Measurements from ENCODE around the gene SPATC1L.

Gene SPATC1L

GRCh38 chr21:46129846-46130651, 54.2 kb downstream of the SPATC1L start:
- no peak for DNase-seq

GRCh38 chr21:46128933-46129571, 55.2 kb downstream of the SPATC1L start:
- DNase-seq, result no peak

- DNase-seq, result no peak
Measured at GRCh38 chr21:46128106-46128932, 55.9 kb downstream of the SPATC1L start.

- DNase-seq, result no peak
Measured at GRCh38 chr21:46127239-46128105, 56.8 kb downstream of the SPATC1L start.

- no peak for DNase-seq
Measured at GRCh38 chr21:46126309-46127238, 57.7 kb downstream of the SPATC1L start.

GRCh38 chr21:46125846-46126301, 58.4 kb downstream of the SPATC1L start:
- no peak for DNase-seq

GRCh38 chr21:46124926-46125845, 59.1 kb downstream of the SPATC1L start:
- no peak for DNase-seq

- no peak for DNase-seq
Measured at GRCh38 chr21:46124083-46124925, 60.0 kb downstream of the SPATC1L start.

- no peak for DNase-seq
Measured at GRCh38 chr21:46122758-46123683, 61.2 kb downstream of the SPATC1L start.

GRCh38 chr21:46122237-46122671, 62.0 kb downstream of the SPATC1L start:
- DNase-seq, result no peak

GRCh38 chr21:46121286-46122221, 62.7 kb downstream of the SPATC1L start:
- DNase-seq, result no peak

GRCh38 chr21:46120301-46121285, 63.7 kb downstream of the SPATC1L start:
- no peak for DNase-seq

GRCh38 chr21:46119637-46120271, 64.5 kb downstream of the SPATC1L start:
- no peak for DNase-seq

GRCh38 chr21:46119144-46119636, 65.1 kb downstream of the SPATC1L start:
- DNase-seq, result no peak

All from activated naive CD4-positive, alpha-beta T cell (primary cell).